Pancreas (tissue), 10 donors: ENCODE results near the gene CLCN1. TPM values are rescaled to one million over a fixed set of nuclear protein-coding genes. Genes with fewer than 3 reads are reported as not detected.
"Not testable (repeated sequence)": the region's sequence is repeated elsewhere in the genome, so short reads cannot be mapped to it uniquely, and the experiment has no call there.

ENCODE experiments used
- ATAC-seq, 4 donors: fragments of 200-7000 bp; cut with Tn5 transposase; one replicate each; pipeline versions ENCODE4 v1.8.0 to v1.9.1; 2020; ENCODE audit warnings: mild to moderate bottlenecking in 4 of 4, moderate library complexity in 4 of 4
- DNase-seq, 6 donors: peaks; one replicate each; pipeline ENCODE4 v3.0.0-alpha.2; 2020
- FAIRE-seq: peaks from 2 replicates; lab custom pipeline; 2012; peaks lifted over from hg19 to GRCh38; lab: Jason Lieb, UNC
- H3K27ac ChIP-seq, 4 donors: fragments of 200-600 bp; sonication (generic); 1 replicate in 3 of 4; 2 replicates in 1 of 4; pipeline versions ENCODE4 v1.5.0 to v1.8.0; 2020
- H3K27me3 ChIP-seq, 4 donors: fragments of 200-600 bp; one replicate each; pipeline ENCODE4 v1.8.0; 2021
- H3K36me3 ChIP-seq, 3 donors: fragments of 200-600 bp; sonication (generic) in 1 of 3; one replicate each; pipeline versions ENCODE4 v1.5.0 to v1.8.0; 2020 to 2021
- H3K4me1 ChIP-seq, 3 donors: fragments of 200-600 bp; one replicate each; pipeline ENCODE4 v1.8.0; 2021
- H3K4me3 ChIP-seq, 4 donors: fragments of 200-600 bp; sonication (generic) in 2 of 4; one replicate each; pipeline versions ENCODE4 v1.5.0 to v1.8.0; 2020 to 2021
- H3K9me3 ChIP-seq, 4 donors: fragments of 200-600 bp; one replicate each; pipeline ENCODE4 v1.8.0; 2021
- CTCF ChIP-seq, 4 donors: fragments of 200-600 bp; sonication (generic) in 3 of 4; IDR thresholded peaks; one replicate each; pipeline versions ENCODE4 v1.5.0 to v1.8.0; 2021; ENCODE audit warnings: antibody characterized with exemption in 4 of 4
- WGBS, 2 donors: extraction: QIAGEN DNeasy Blood & Tissue Kit; methylation state at CpG; one replicate each; pipeline ENCODE4 v1.1.7; 2013; 5-methylcytosine and 5-hydroxymethylcytosine counted together
- intact Hi-C, 3 donors: fragments of 100-400 bp; cut with DNase I; formaldehyde crosslinking; loops; one replicate each; pipeline versions ENCODE4 v1.11.1 to v1.14.2; 2022
- polyA plus RNA-seq, 2 donors: library from polyadenylated mRNA; stranded (reverse); fragments of 200-250 nt; gene quantifications; one replicate each; pipeline ENCODE4 v1.2.3, GENCODE V29; 2013
- total RNA-seq, 6 donors: library from RNA; stranded (reverse); fragmentation: NEBNext Ultra II Directional in 4 of 6; extraction: Animal tissue kit (Norgen Biotek cat#: 25700) in 4 of 6; gene quantifications; one replicate each; pipeline versions ENCODE4 v1.2.1 to v1.2.4, GENCODE V29; 2021 to 2023
- donor health status: healthy with polysubstance abuse.
- donor health status: DM: no; HTN: no; CAD: no; lungs with moderate emphysema.
- donor health status: DM: no; HTN: no; CAD: no.
- donor health status: control.
- donor health status: control.
- donor health status: Bipolar disorder and iron deficiency.
- donor health status: DM: yes; HTN: yes; CAD: no.
- donor health status: DM: no; HTN: no; CAD: no.
- donor health status: DM: no; HTN: no; CAD: no.
- donor health status: DM: yes; HTN: yes; CAD: no.

CLCN1 gene
- total and polyA plus RNA-seq, 8 donors, result 0.05 to 0.06 TPM; not detected in 6

GRCh38 chr7:143289421-143289820 is 26.5 kb upstream of the CLCN1 start:
- H3K4me1 ChIP-seq, result peaks cover 5 to 14% (median 10%) of the 10 kb centered on the region in 3 donors
- no peak for DNase-seq
- H3K4me3 ChIP-seq, result peak overlapping the region in 3 of 4 donors; percentile 68 to 96 (median 95)
- 43% methylated on average over 6 of the region's 6 CpGs for whole genome bisulfite sequencing, 2 donors
- FAIRE-seq, result no peak
- ATAC-seq, result no peak
- H3K9me3 ChIP-seq, result no peaks in the 10 kb centered on the region
- intact Hi-C loops, result no loop called here
- H3K36me3 ChIP-seq, result peaks cover 2 to 25% (median 17%) of the 10 kb centered on the region in 3 donors
- no peaks in the 10 kb centered on the region for H3K27me3 ChIP-seq
- H3K27ac ChIP-seq, result no peak overlapping the region
- TF ChIP-seq CTCF (IDR thresholded peaks at IDR 0.05), result no peak

DNA sequence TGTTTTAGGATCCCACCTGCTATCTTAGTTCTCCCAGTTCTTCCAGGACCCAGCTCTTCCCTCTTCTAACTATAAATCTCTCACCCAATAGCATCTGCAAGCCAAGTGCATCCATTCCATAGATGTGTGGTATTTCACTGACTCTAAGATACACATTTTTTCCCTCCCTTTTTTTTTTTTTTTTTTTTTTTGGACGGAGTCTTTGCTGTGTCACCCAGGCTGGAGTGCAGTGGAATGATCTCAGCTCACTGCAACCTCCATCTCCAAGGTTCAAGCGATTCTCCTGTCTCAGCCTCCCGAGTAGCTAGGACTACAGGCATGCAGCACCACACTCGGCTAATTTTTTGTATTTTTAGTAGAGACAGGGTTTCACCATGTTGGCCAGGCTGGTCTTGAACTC is 26.0 kb upstream of the CLCN1 start:
- H3K27ac ChIP-seq, FAIRE-seq, H3K9me3 ChIP-seq, intact Hi-C loops, H3K27me3 ChIP-seq, DNase-seq, ATAC-seq, H3K4me3 ChIP-seq: not testable (repeated sequence)
- Histone ChIP-seq H3K4me1 (peaks cover 5 to 14% (median 10%) of the 10 kb centered on the region in 3 donors), H3K36me3 (peaks cover 3 to 30% (median 22%) of the 10 kb centered on the region in 3 donors)
- WGBS, 2 donors, result 73 to 77% methylated on average over 4 of the region's 4 CpGs

DNA sequence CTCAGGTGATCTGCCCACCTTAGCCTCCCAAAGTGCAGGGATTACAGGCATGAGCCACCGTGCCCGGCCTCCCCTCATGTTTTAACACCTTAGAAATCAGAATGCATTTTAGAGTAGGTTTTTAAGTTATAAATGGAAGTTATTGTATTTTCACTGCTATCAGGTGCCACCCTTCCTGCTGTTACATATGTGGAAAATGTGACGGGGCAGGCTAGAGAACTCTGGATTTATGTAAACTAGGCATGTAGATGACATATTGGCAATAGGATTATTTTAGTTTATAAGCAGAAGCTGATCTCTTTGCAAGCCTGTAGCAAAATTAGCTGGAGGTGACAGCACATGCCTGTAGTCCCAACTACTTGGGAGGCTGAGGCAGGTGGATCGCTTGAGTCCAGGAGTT is 25.6 kb upstream of the CLCN1 start:
- no peak for FAIRE-seq
- H3K4me3 ChIP-seq, result no peak overlapping the region
- no peak for DNase-seq
- no peak for ATAC-seq
- H3K27ac ChIP-seq, result no peak overlapping the region
- no peaks in the 10 kb centered on the region for H3K27me3 ChIP-seq
- intact Hi-C loops, result no loop called here
- H3K36me3 ChIP-seq, result peaks cover 3 to 34% (median 26%) of the 10 kb centered on the region in 3 donors
- no peak for TF ChIP-seq CTCF (IDR thresholded peaks at IDR 0.05)
- 78 to 80% methylated on average over 4 of the region's 4 CpGs for WGBS, 2 donors
- no peaks in the 10 kb centered on the region for H3K9me3 ChIP-seq
- peaks cover 5 to 14% (median 10%) of the 10 kb centered on the region in 3 donors for H3K4me1 ChIP-seq

DNA sequence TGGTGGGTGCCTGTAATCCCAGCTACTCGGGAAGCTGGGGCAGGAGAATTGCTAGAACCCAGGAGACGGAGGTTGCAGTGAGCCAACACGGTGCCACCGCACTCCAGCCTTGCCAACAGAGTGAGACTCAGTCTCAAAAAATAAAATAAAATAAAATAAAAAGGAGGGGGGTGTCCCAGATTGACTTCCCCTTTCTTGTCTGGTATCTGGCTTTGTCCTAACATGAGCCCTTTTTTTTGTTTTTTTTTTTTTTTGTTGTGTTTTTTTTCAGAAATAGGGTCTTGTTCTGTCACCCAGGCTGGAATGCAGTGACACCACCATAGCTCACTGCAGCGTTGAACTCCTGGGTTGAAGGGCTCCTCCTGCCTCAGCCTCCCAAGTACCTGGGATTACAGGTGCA is 23.0 kb upstream of the CLCN1 start:
- Histone ChIP-seq H3K4me3 (no peak overlapping the region), H3K27me3 (no peaks in the 10 kb centered on the region), H3K27ac (no peak overlapping the region), H3K9me3 (no peaks in the 10 kb centered on the region), H3K36me3 (peaks cover 3 to 48% (median 28%) of the 10 kb centered on the region in 3 donors), H3K4me1 (peaks cover 0 to 14% (median 10%) of the 10 kb centered on the region in 3 donors)
- no peak for TF ChIP-seq CTCF (IDR thresholded peaks at IDR 0.05)
- intact Hi-C loops, result no loop called here
- FAIRE-seq (no peak), DNase-seq (no peak), ATAC-seq (no peak)
- 97% methylated on average over 5 of the region's 5 CpGs for WGBS, 2 donors

DNA sequence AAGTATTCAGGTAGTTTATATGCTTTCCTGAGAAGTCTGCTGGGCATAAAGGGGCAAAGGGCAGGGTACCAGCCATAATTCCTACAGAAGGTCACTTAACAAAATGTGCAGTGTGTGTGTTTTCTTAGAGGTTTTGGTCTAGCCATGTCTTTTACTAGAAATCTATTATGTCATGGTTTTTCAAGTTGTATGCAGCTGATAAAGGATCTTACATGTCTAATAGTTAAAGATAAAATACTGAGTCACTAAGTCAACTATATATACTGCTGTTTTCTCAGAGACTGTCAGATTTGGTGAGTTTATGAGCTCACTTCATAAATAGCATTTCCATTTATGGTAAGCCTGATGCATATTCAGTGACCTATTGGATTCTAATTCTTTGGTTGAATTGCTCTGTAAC is 20.0 kb upstream of the CLCN1 start:
- no peaks in the 10 kb centered on the region for H3K9me3 ChIP-seq
- intact Hi-C loops, result no loop called here
- DNase-seq (no peak), FAIRE-seq (no peak), ATAC-seq (peak in 1 of 4 donors; percentile 27)
- H3K27ac ChIP-seq, result no peak overlapping the region
- peaks cover 0 to 7% (median 0%) of the 10 kb centered on the region in 3 donors for H3K4me1 ChIP-seq
- H3K4me3 ChIP-seq, result no peak overlapping the region
- no peaks in the 10 kb centered on the region for H3K27me3 ChIP-seq
- TF ChIP-seq CTCF (IDR thresholded peaks at IDR 0.05), result no peak
- peaks cover 3 to 57% (median 36%) of the 10 kb centered on the region in 3 donors for H3K36me3 ChIP-seq
